ENCODE data around the gene ATP8A2. TPM values are rescaled to one million over a fixed set of nuclear protein-coding genes. Genes with fewer than 3 reads are reported as not detected.

Gene ATP8A2
- total RNA-seq, 4 donors from 2014 or later, result 0.20 to 1.1 (median 0.59) TPM

DNA sequence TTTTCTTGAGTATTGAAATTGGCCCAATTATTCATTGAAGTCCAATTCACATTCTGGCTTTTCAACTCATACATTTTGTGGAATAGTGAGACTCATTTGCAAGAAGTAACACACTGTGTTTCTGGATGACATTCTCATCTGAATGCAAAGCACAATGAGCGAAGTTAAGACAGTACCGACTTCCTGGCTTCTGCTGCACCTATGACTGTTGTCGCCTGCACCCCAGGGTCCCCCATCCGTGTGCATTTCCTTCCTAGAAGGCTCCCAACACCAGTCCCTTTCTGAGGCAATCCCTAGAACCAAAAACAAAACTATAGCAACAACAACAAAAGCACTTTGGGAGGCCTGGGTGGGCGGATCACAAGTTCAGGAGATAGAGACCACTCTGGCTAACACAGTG lies 496.7 kb downstream of the ATP8A2 start:
- no peaks in the 10 kb centered on the region for H3K4me1 ChIP-seq
- H3K27me3 ChIP-seq, result peaks cover 3% of the 10 kb centered on the region
- no peaks in the 10 kb centered on the region for H3K9me3 ChIP-seq
- no peak overlapping the region for H3K4me3 ChIP-seq
- intact Hi-C loops (cut with DNase I; ENCODE audit: low total_unique reads) (no loop called here), in situ Hi-C loops (cut with MboI; ENCODE audit: low pct_ligation_motif_present in 1 of 4, low pct_unique_long_range_greater_than_20kb in 1 of 4, low sequenced_read_pairs in 3 of 4) (no loop called here)
- no peak for TF ChIP-seq POLR2AphosphoS5 (IDR thresholded peaks at IDR 0.05)
- TF ChIP-seq POLR2A (IDR thresholded peaks at IDR 0.05), result no peak
- no peak for TF ChIP-seq EP300 (IDR thresholded peaks at IDR 0.05; ENCODE audit: low read depth)
- TF ChIP-seq, protein P1, sequence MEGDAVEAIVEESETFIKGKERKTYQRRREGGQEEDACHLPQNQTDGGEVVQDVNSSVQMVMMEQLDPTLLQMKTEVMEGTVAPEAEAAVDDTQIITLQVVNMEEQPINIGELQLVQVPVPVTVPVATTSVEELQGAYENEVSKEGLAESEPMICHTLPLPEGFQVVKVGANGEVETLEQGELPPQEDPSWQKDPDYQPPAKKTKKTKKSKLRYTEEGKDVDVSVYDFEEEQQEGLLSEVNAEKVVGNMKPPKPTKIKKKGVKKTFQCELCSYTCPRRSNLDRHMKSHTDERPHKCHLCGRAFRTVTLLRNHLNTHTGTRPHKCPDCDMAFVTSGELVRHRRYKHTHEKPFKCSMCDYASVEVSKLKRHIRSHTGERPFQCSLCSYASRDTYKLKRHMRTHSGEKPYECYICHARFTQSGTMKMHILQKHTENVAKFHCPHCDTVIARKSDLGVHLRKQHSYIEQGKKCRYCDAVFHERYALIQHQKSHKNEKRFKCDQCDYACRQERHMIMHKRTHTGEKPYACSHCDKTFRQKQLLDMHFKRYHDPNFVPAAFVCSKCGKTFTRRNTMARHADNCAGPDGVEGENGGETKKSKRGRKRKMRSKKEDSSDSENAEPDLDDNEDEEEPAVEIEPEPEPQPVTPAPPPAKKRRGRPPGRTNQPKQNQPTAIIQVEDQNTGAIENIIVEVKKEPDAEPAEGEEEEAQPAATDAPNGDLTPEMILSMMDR (IDR thresholded peaks at IDR 0.05), result no peak
- DNase-seq, result no peak
- 82 to 100% methylated on average over 1 to 5 of the region's 5 CpGs for WGBS, 2 donors (ENCODE audit: low coverage in 1 of 2)
- H3K36me3 ChIP-seq, result no peaks in the 10 kb centered on the region
- H3K27ac ChIP-seq, result no peak overlapping the region

GRCh38 chr13:25869941-25870340 lies 498.2 kb downstream of the ATP8A2 start:
- TF ChIP-seq POLR2A (IDR thresholded peaks at IDR 0.05) (no peak), EP300 (IDR thresholded peaks at IDR 0.05; ENCODE audit: low read depth) (no peak), POLR2AphosphoS5 (IDR thresholded peaks at IDR 0.05) (no peak)
- TF ChIP-seq, protein P1 (IDR thresholded peaks at IDR 0.05), result no peak
- no peak for DNase-seq
- intact Hi-C loops (cut with DNase I; ENCODE audit: low total_unique reads), result no loop called here
- in situ Hi-C loops (cut with MboI; ENCODE audit: low pct_ligation_motif_present in 1 of 4, low pct_unique_long_range_greater_than_20kb in 1 of 4, low sequenced_read_pairs in 3 of 4), result no loop called here
- 87% methylated on average over 12 of the region's 12 CpGs; no CpG with 5 or more reads in 1 of the 2 donors for WGBS, 2 donors (ENCODE audit: low coverage in 1 of 2)
- no peaks in the 10 kb centered on the region for H3K9me3 ChIP-seq
- no peak overlapping the region for H3K4me3 ChIP-seq
- peaks cover 3% of the 10 kb centered on the region for H3K27me3 ChIP-seq
- no peaks in the 10 kb centered on the region for H3K36me3 ChIP-seq
- H3K4me1 ChIP-seq, result no peaks in the 10 kb centered on the region
- H3K27ac ChIP-seq, result no peak overlapping the region

GRCh38 chr13:25871389-25872125 lies 499.8 kb downstream of the ATP8A2 start:
- TF ChIP-seq POLR2A (IDR thresholded peaks at IDR 0.05) (no peak), POLR2AphosphoS5 (IDR thresholded peaks at IDR 0.05) (no peak), EP300 (IDR thresholded peaks at IDR 0.05; ENCODE audit: low read depth) (no peak)
- TF ChIP-seq, protein P1 (IDR thresholded peaks at IDR 0.05), result no peak
- H3K27me3 ChIP-seq, result no peaks in the 10 kb centered on the region
- no peaks in the 10 kb centered on the region for H3K9me3 ChIP-seq
- DNase-seq, result no peak
- H3K36me3 ChIP-seq, result no peaks in the 10 kb centered on the region
- in situ Hi-C loops (cut with MboI; ENCODE audit: low pct_ligation_motif_present in 1 of 4, low pct_unique_long_range_greater_than_20kb in 1 of 4, low sequenced_read_pairs in 3 of 4) (no loop called here), intact Hi-C loops (cut with DNase I; ENCODE audit: low total_unique reads) (no loop called here)
- H3K4me3 ChIP-seq, result no peak overlapping the region
- no peak overlapping the region for H3K27ac ChIP-seq
- no peaks in the 10 kb centered on the region for H3K4me1 ChIP-seq
- WGBS, 2 donors (ENCODE audit: low coverage in 1 of 2), result 81 to 93% methylated on average over 4 to 11 of the region's 11 CpGs

GRCh38 chr13:25872481-25873241 lies 500.9 kb downstream of the ATP8A2 start:
- Histone ChIP-seq H3K27ac (no peak overlapping the region), H3K9me3 (no peaks in the 10 kb centered on the region), H3K4me1 (no peaks in the 10 kb centered on the region), H3K27me3 (no peaks in the 10 kb centered on the region), H3K4me3 (no peak overlapping the region), H3K36me3 (no peaks in the 10 kb centered on the region)
- intact Hi-C loops (cut with DNase I; ENCODE audit: low total_unique reads), result no loop called here
- 75 to 91% methylated on average over 3 to 7 of the region's 7 CpGs for WGBS, 2 donors (ENCODE audit: low coverage in 1 of 2)
- no peak for DNase-seq
- TF ChIP-seq POLR2AphosphoS5 (IDR thresholded peaks at IDR 0.05), result no peak
- in situ Hi-C loops (cut with MboI; ENCODE audit: low pct_ligation_motif_present in 1 of 4, low pct_unique_long_range_greater_than_20kb in 1 of 4, low sequenced_read_pairs in 3 of 4), result no loop called here

Data from transverse colon (tissue), 4 donors.